SU-DHL-6 (cell line): ENCODE measurements around the gene BCAN.

Source experiments
- H2AFZ ChIP-seq: fragments of 200-600 bp; sonication (generic); 2 replicates; pipeline ENCODE4 v1.6.1; 2014; ENCODE audit warnings: low read depth, mild to moderate bottlenecking, moderate library complexity, mixed read lengths, antibody characterized with exemption, low read length; ENCODE audit not compliant: severe bottlenecking
- H3F3A ChIP-seq: fragments of 200-600 bp; shearing (Covaris generic); 2 replicates; pipeline ENCODE4 v1.6.0; 2016; ENCODE audit warnings: antibody characterized with exemption, mild to moderate bottlenecking; ENCODE audit not compliant: insufficient read depth
- H3K27ac ChIP-seq: fragments of 200-600 bp; sonication (generic); 2 replicates; pipeline ENCODE4 v1.5.1; 2016; ENCODE audit warnings: low read depth, mild to moderate bottlenecking, low read length, moderate library complexity, mixed read lengths
- H3K27me3 ChIP-seq: fragments of 200-600 bp; sonication (generic), shearing (Covaris generic); 2 replicates; pipeline ENCODE4 v1.6.0; 2014; ENCODE audit warnings: mild to moderate bottlenecking, low read length
- H3K36me3 ChIP-seq: fragments of 200-600 bp; sonication (generic); 2 replicates; pipeline ENCODE4 v1.6.1; 2014; ENCODE audit warnings: mild to moderate bottlenecking, low read length, mixed read lengths
- H3K4me2 ChIP-seq: fragments of 300-600, 200-600 bp; shearing (Covaris generic), sonication (generic); 2 replicates; pipeline ENCODE4 v1.6.0; 2014; ENCODE audit warnings: low read length, low read depth, mild to moderate bottlenecking; ENCODE audit not compliant: poor library complexity, severe bottlenecking
- H3K4me3 ChIP-seq: fragments of 200-600 bp; sonication (generic); 2 replicates; pipeline ENCODE4 v1.5.1; 2014; ENCODE audit warnings: antibody characterized with exemption, low read length, mild to moderate bottlenecking, mixed read lengths; ENCODE audit not compliant: insufficient read depth, poor library complexity, severe bottlenecking
- H3K79me2 ChIP-seq: fragments of 200-600 bp; sonication (generic); 2 replicates; pipeline ENCODE4 v1.6.1; 2014; ENCODE audit warnings: mild to moderate bottlenecking, low read length, moderate library complexity; ENCODE audit not compliant: insufficient read depth
- H3K9ac ChIP-seq: fragments of 200-600 bp; sonication (generic); 2 replicates; pipeline ENCODE4 v1.7.0; 2014; ENCODE audit warnings: mild to moderate bottlenecking, low read length
- H3K9me2 ChIP-seq: fragments of 200-600 bp; sonication (generic); replicated peaks from 2 replicates; pipeline ENCODE4 v1.6.1; 2014; ENCODE audit warnings: low read length; ENCODE audit not compliant: insufficient read depth
- H3K9me3 ChIP-seq: fragments of 200-600 bp; sonication (generic); 2 replicates; pipeline ENCODE4 v1.6.1; 2014; ENCODE audit warnings: low read length, mixed read lengths; ENCODE audit not compliant: insufficient read depth
- H4K20me1 ChIP-seq: fragments of 200-600 bp; sonication (generic); 2 replicates; pipeline ENCODE4 v1.6.1; 2014; ENCODE audit warnings: low read depth, mild to moderate bottlenecking, antibody characterized with exemption, low read length, moderate library complexity, mixed read lengths
- EZH2phosphoT487 ChIP-seq: fragments of 200-600 bp; sonication (generic), shearing (Covaris generic); conservative IDR thresholded peaks from 2 replicates; pipeline ENCODE4 v1.6.1; 2018; ENCODE audit warnings: mild to moderate bottlenecking, antibody characterized with exemption, low read length, moderate library complexity, mixed read lengths
- TF ChIP-seq, protein P1 (sequence below): fragments of 200-600 bp; sonication (generic); IDR thresholded peaks from one replicate; pipeline ENCODE4 v1.5.1; 2017; ENCODE audit warnings: antibody characterized with exemption, mild to moderate bottlenecking, low read length, moderate library complexity; ENCODE audit not compliant: insufficient read depth, poor library complexity, severe bottlenecking

Gene BCAN

DNA sequence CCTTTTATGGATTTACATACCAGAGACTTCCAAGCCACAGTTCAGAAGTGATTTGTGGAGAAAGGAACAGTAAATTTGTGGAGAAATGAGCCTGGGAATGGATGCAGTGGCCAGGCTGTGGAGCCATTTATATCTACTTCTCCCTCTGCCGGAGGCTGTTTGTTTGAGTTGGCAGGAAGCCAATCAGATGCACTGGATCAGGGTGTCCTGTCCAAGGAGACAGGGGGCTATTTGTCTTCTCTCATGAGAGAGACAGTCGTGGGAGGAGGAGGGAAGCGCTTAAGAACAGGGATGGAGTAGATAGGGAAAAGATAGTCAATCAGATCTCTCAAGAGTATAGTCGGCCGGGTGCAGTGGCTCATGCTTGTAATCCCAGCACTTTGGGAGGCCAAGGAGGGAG lies 25.5 kb upstream of the BCAN start:
- Histone ChIP-seq H3K27ac (no peak overlapping the region), H3K9ac (no peak overlapping the region), H3K36me3 (no peaks in the 10 kb centered on the region), H3K79me2 (no peaks in the 10 kb centered on the region), H3K9me3 (no peaks in the 10 kb centered on the region), H3K4me2 (no peak overlapping the region), H3K4me3 (no peak overlapping the region), H3F3A (no peaks in the 10 kb centered on the region), H2AFZ (no peak overlapping the region), H3K9me2 (no peaks in the 10 kb centered on the region), H4K20me1 (no peaks in the 10 kb centered on the region), H3K27me3 (no peaks in the 10 kb centered on the region)
- no peak for TF ChIP-seq EZH2phosphoT487
- TF ChIP-seq, protein P1, sequence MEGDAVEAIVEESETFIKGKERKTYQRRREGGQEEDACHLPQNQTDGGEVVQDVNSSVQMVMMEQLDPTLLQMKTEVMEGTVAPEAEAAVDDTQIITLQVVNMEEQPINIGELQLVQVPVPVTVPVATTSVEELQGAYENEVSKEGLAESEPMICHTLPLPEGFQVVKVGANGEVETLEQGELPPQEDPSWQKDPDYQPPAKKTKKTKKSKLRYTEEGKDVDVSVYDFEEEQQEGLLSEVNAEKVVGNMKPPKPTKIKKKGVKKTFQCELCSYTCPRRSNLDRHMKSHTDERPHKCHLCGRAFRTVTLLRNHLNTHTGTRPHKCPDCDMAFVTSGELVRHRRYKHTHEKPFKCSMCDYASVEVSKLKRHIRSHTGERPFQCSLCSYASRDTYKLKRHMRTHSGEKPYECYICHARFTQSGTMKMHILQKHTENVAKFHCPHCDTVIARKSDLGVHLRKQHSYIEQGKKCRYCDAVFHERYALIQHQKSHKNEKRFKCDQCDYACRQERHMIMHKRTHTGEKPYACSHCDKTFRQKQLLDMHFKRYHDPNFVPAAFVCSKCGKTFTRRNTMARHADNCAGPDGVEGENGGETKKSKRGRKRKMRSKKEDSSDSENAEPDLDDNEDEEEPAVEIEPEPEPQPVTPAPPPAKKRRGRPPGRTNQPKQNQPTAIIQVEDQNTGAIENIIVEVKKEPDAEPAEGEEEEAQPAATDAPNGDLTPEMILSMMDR, result no peak

DNA sequence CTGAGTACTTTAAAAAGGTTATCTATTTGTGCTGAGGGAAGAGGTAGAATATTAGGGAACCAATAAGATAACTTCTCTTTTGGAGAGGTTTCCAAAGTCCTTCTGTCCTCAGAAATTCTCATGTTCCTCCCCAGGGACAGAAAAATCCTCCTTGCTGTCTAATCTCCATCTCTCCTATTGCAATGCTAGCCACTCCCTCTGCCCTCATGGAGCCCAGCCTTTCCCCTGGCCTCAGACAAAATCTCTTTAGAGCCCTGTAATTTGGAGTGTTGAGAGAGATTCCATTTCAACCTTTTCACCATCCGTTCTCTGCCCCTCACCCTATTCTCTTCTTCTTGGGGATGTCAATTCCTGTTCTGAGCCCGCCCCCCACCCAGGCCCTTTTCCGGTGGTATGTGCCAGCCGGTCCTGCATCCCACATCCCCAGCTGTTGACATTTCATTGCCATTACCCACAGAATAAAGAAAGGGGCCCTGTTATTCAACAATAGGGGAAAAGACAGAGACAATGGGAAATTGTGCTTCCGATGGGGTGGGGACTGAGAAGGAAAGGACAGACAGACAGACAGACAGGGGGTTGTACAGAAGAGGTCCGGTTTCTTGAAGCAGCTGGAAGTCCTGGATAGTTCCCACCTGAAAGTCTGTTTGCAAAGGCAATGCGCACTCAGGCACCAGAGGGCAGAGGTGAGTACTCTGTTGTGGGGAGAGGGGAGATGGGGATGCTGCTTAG lies 22.9 kb upstream of the BCAN start, which contains the start of gene HAPLN2:
Gene HAPLN2 (plus strand): TSS at position 563 of the 729 bp plus-strand sequence. CDS start 4,076 bp downstream, outside the sequence.
- Histone ChIP-seq H3K9me3 (no peaks in the 10 kb centered on the region), H3F3A (no peaks in the 10 kb centered on the region), H3K9me2 (no peaks in the 10 kb centered on the region), H3K36me3 (no peaks in the 10 kb centered on the region), H3K79me2 (no peaks in the 10 kb centered on the region), H3K4me3 (no peak within 1 kb of the TSS), H3K9ac (no peak within 1 kb of the TSS), H3K27ac (no peak within 1 kb of the TSS), H4K20me1 (no peaks in the 10 kb centered on the region), H3K4me2 (no peak within 1 kb of the TSS), H3K27me3 (no peaks in the 10 kb centered on the region), H2AFZ (no peak within 1 kb of the TSS)
- TF ChIP-seq, protein P1, result peak; percentile 44
- no peak for TF ChIP-seq EZH2phosphoT487

DNA sequence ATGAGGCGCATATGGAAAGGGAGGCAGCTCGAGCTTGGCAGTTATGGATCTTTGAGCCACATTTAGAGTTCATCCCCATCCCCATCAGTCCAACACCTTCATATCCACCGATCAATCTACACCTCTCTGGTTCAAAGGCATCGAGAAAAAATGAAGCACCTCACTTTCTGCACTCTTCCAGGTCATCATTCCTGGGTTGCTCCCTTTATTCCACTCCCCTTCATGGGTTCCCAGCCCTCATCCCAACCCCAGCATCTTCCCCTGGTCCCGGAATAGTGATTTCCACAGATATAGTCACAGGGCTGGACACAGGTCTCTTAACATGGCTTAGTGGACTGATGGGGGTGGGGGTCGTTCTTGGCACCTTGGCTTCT lies 22.3 kb upstream of the BCAN start:
- no peaks in the 10 kb centered on the region for H3K9me3 ChIP-seq
- no peaks in the 10 kb centered on the region for H4K20me1 ChIP-seq
- no peak overlapping the region for H3K9ac ChIP-seq
- no peaks in the 10 kb centered on the region for H3F3A ChIP-seq
- H3K4me3 ChIP-seq, result no peak overlapping the region
- H3K9me2 ChIP-seq, result no peaks in the 10 kb centered on the region
- no peak overlapping the region for H2AFZ ChIP-seq
- H3K4me2 ChIP-seq, result no peak overlapping the region
- H3K27me3 ChIP-seq, result no peaks in the 10 kb centered on the region
- H3K79me2 ChIP-seq, result no peaks in the 10 kb centered on the region
- H3K36me3 ChIP-seq, result no peaks in the 10 kb centered on the region
- TF ChIP-seq EZH2phosphoT487, result no peak
- TF ChIP-seq, protein P1, result no peak
- no peak overlapping the region for H3K27ac ChIP-seq
